Neural progenitor cell (in vitro differentiated cells): ENCODE results near the gene KLK1. TPM values are rescaled to one million over a fixed set of nuclear protein-coding genes. Genes with fewer than 3 reads are reported as not detected.

Experiments
- DNase-seq: peaks from one replicate; pipeline ENCODE4 v3.0.0-alpha.2; 2016; ENCODE audit warnings: low spot score
- H2AFZ ChIP-seq: fragments of 200-600 bp; sonication (generic); replicated peaks from 2 replicates; pipeline ENCODE4 v1.6.1; 2016; ENCODE audit warnings: antibody characterized with exemption
- H3F3A ChIP-seq: fragments of 200-600 bp; sonication (generic); 2 replicates; pipeline ENCODE4 v1.6.1; 2016; ENCODE audit warnings: antibody characterized with exemption, low read depth
- H3K27ac ChIP-seq: fragments of 200-600 bp; sonication (generic); 2 replicates; pipeline ENCODE4 v1.5.1; 2016; ENCODE audit warnings: mild to moderate bottlenecking
- H3K27me3 ChIP-seq: fragments of 200-600 bp; sonication (generic); 2 replicates; pipeline ENCODE4 v1.6.1; 2016; ENCODE audit warnings: mild to moderate bottlenecking, moderate library complexity
- H3K36me3 ChIP-seq: fragments of 200-600 bp; sonication (generic); 2 replicates; pipeline ENCODE4 v1.5.1; 2016
- H3K4me1 ChIP-seq: fragments of 200-600 bp; sonication (generic); 2 replicates; pipeline ENCODE4 v1.6.1; 2016; ENCODE audit warnings: mixed run types
- H3K4me2 ChIP-seq: fragments of 200-600 bp; sonication (generic); 2 replicates; pipeline ENCODE4 v1.6.1; 2016
- H3K4me3 ChIP-seq: fragments of 200-600 bp; sonication (generic); 2 replicates; pipeline ENCODE4 v1.5.1; 2016
- H3K79me2 ChIP-seq: fragments of 200-600 bp; sonication (generic); 2 replicates; pipeline ENCODE4 v1.6.1; 2016; ENCODE audit warnings: low read depth
- H3K9ac ChIP-seq: fragments of 200-600 bp; sonication (generic); 2 replicates; pipeline ENCODE4 v1.6.1; 2016
- H3K9me3 ChIP-seq: fragments of 200-600 bp; sonication (generic); 2 replicates; pipeline ENCODE4 v1.5.1; 2016; ENCODE audit warnings: low read depth
- H4K20me1 ChIP-seq: fragments of 200-600 bp; sonication (generic); 2 replicates; pipeline ENCODE4 v1.6.1; 2016; ENCODE audit warnings: low read depth
- H3K27ac Mint-ChIP-seq: 3 replicates; pipeline ENCODE4 v1.8.0; 2021; ENCODE audit warnings: mixed read lengths
- H3K27me3 Mint-ChIP-seq: 2 replicates; pipeline ENCODE4 v1.8.0; 2022; ENCODE audit warnings: low read depth, mild to moderate bottlenecking, inconsistent platforms, moderate library complexity, mixed read lengths; ENCODE audit not compliant: insufficient read depth
- H3K36me3 Mint-ChIP-seq: 3 replicates; pipeline ENCODE4 v1.8.0; 2021; ENCODE audit warnings: mixed read lengths
- H3K4me1 Mint-ChIP-seq: 3 replicates; pipeline ENCODE4 v1.8.0; 2021; ENCODE audit warnings: mixed read lengths
- H3K4me3 Mint-ChIP-seq: 3 replicates; pipeline ENCODE4 v1.8.0; 2021; ENCODE audit warnings: mild to moderate bottlenecking, moderate library complexity, mixed read lengths
- H3K9me3 Mint-ChIP-seq: 3 replicates; pipeline ENCODE4 v1.8.0; 2020; ENCODE audit warnings: mixed read lengths
- CTCF ChIP-seq: fragments of 200-600 bp; sonication (generic); IDR thresholded peaks from 2 replicates; pipeline ENCODE4 v1.5.1; 2017; ENCODE audit warnings: antibody characterized with exemption, mild to moderate bottlenecking
- EZH2 ChIP-seq: fragments of 200-600 bp; sonication (generic); IDR thresholded peaks from 2 replicates; pipeline ENCODE4 v1.6.1; 2017; ENCODE audit warnings: antibody characterized with exemption, mild to moderate bottlenecking, moderate library complexity
- EZH2phosphoT487 ChIP-seq: fragments of 200-600 bp; sonication (generic); IDR thresholded peaks from 2 replicates; pipeline ENCODE4 v1.6.1; 2017; ENCODE audit warnings: antibody characterized with exemption
- total RNA-seq: library from RNA; depleted of rRNA; stranded (reverse); fragments of >200 nt; gene quantifications from 2 replicates; pipeline ENCODE4 v1.2.3, GENCODE V29; 2015; ENCODE audit warnings: low replicate concordance

Gene KLK1
- total RNA-seq, 1 donor from 2014 or later: not detected

DNA sequence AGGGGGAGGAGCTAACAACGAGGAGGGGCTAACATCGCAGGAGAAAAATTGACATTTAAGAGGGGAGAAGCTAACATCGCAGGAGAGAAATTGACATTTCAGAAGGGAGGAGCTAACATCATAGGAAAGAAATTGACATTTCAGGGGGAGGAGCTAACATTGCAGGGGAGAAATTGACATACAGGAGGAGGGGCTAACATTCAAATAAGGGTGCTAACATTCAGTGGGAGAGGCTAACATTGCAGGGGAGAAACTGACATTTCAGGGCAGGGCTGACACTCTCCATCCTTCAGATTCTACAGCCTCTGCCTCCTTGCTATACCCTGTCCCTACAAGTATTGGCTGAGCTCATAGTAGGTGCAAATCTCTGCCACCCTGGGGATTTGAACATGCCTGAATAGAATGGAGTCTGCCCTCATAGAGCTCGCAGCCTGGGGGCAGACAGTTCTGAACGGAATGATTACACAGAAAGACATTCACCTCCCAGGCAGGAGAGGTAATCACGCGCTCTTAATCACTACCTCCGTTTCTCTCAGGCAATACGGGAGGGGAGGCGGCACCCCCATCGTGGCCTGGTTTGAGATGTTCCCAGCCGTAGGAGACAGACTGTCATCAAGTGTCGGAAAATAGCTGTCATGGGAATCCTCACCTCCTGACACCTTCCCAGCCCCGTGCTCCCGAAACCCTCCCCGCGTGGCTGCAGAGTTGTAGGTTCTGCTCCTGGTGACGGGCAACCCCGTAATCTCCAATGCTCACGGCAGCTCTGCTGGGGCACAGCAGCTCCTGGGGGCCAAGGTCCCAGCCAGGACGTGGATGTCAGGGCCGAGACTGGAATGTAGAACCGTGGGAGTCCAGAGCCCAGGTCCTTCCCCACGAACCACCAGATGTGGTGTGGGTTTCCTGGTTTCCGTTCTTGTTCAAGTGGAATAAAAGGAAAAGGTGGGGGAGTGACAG lies 43.8 kb downstream of the KLK1 start:
- H3K9ac ChIP-seq: no peak overlapping the region
- TF ChIP-seq CTCF: no peak
- TF ChIP-seq EZH2phosphoT487: no peak
- TF ChIP-seq EZH2: no peak
- H4K20me1 ChIP-seq: no peaks in the 10 kb centered on the region
- H3K27ac ChIP-seq: no peak overlapping the region
- peaks cover 87% of the 10 kb centered on the region for H3K27me3 ChIP-seq
- H3K36me3 ChIP-seq: no peaks in the 10 kb centered on the region
- Mint-ChIP-seq H3K36me3 (no peaks in the 10 kb centered on the region), H3K4me1 (peaks cover 44% of the 10 kb centered on the region), H3K9me3 (no peaks in the 10 kb centered on the region), H3K27ac (no peak overlapping the region), H3K4me3 (peak overlapping the region; percentile 33), H3K27me3 (peaks cover 23% of the 10 kb centered on the region)
- H3F3A ChIP-seq: peaks cover 5% of the 10 kb centered on the region
- no peak overlapping the region for H3K4me3 ChIP-seq
- DNase-seq: no peak
- H3K4me2 ChIP-seq: no peak overlapping the region
- no peaks in the 10 kb centered on the region for H3K9me3 ChIP-seq
- H3K79me2 ChIP-seq: no peaks in the 10 kb centered on the region
- no peak overlapping the region for H2AFZ ChIP-seq
- H3K4me1 ChIP-seq: no peaks in the 10 kb centered on the region

DNA sequence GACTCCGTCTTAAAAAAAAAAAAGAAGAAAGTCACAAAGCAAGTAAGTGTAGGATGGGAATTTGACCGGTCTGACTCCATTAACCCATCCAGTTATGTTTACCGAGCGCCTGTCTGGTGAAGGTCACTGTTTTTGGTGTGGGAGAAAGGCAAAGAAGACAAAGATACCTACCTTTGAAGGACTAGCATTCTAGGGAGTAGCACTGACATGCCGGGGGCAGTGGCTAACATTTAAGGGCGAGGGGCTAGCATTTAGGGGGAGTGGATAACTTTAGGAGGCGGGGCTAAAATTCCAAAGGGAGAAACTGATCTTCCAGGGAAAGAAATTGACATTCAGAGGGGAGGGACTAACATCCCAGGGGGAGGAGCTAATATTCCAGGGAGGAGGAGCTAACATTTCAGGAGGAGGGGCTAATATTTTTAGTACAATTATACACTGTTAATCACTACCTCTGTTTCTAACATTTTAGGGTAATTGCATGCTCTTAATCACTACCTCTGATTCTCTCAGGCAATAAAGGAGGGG lies 44.6 kb downstream of the KLK1 start:
- no peaks in the 10 kb centered on the region for H3K9me3 ChIP-seq
- H4K20me1 ChIP-seq: no peaks in the 10 kb centered on the region
- no peaks in the 10 kb centered on the region for H3K9me3 Mint-ChIP-seq
- H3K27ac Mint-ChIP-seq: no peak overlapping the region
- H3K4me1 Mint-ChIP-seq: peaks cover 43% of the 10 kb centered on the region
- no peak overlapping the region for H2AFZ ChIP-seq
- peaks cover 5% of the 10 kb centered on the region for H3F3A ChIP-seq
- DNase-seq: peak; percentile 24
- H3K9ac ChIP-seq: no peak overlapping the region
- no peak overlapping the region for H3K4me2 ChIP-seq
- H3K36me3 Mint-ChIP-seq: no peaks in the 10 kb centered on the region
- H3K79me2 ChIP-seq: no peaks in the 10 kb centered on the region
- H3K27me3 Mint-ChIP-seq: peaks cover 27% of the 10 kb centered on the region
- peaks cover 91% of the 10 kb centered on the region for H3K27me3 ChIP-seq
- H3K4me3 ChIP-seq: no peak overlapping the region
- no peak overlapping the region for H3K27ac ChIP-seq
- TF ChIP-seq CTCF (no peak), EZH2phosphoT487 (no peak), EZH2 (no peak)
- H3K36me3 ChIP-seq: no peaks in the 10 kb centered on the region
- H3K4me3 Mint-ChIP-seq: peak overlapping the region; percentile 22
- no peaks in the 10 kb centered on the region for H3K4me1 ChIP-seq

DNA sequence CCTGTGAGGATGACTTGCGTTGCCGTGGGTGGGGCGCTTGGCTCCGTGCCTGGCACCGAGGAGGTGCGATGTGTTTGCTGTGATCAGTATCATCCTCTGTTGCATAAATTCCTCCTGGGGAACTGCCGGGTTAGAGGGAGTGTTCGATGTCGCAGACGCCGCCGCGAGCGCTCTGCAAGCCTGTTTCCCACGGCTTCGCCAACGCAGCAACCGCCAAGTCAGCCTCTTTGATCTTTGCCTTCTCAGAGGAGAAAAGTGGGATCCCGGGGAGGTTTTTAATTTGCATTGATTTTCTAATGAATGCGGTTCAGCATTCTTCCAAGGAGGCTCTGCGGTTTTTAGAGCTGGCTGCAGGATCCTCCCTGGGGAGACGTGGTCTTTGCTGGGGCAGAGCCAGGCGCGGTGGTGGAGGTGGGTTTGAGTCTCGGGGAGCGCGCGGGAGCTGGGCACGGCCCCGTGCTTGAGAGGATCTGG lies 45.7 kb downstream of the KLK1 start:
- H3K27ac ChIP-seq: no peak overlapping the region
- H3F3A ChIP-seq: peaks cover 5% of the 10 kb centered on the region
- no peaks in the 10 kb centered on the region for H3K79me2 ChIP-seq
- peaks cover 39% of the 10 kb centered on the region for H3K4me1 Mint-ChIP-seq
- no peaks in the 10 kb centered on the region for H3K4me1 ChIP-seq
- peak overlapping the region; percentile 15 for H3K4me3 ChIP-seq
- no peaks in the 10 kb centered on the region for H3K36me3 Mint-ChIP-seq
- no peak overlapping the region for H3K27ac Mint-ChIP-seq
- no peak overlapping the region for H3K9ac ChIP-seq
- H2AFZ ChIP-seq: no peak overlapping the region
- TF ChIP-seq CTCF: no peak
- peak; percentile 57 for TF ChIP-seq EZH2phosphoT487
- TF ChIP-seq EZH2: peak; percentile 50
- H3K4me2 ChIP-seq: peak overlapping the region; percentile 57
- H3K4me3 Mint-ChIP-seq: peak overlapping the region; percentile 80
- H3K27me3 Mint-ChIP-seq: peaks cover 28% of the 10 kb centered on the region
- no peaks in the 10 kb centered on the region for H3K36me3 ChIP-seq
- no peaks in the 10 kb centered on the region for H3K9me3 Mint-ChIP-seq
- peak; percentile 68 for DNase-seq
- peaks cover 85% of the 10 kb centered on the region for H3K27me3 ChIP-seq
- no peaks in the 10 kb centered on the region for H4K20me1 ChIP-seq
- no peaks in the 10 kb centered on the region for H3K9me3 ChIP-seq
